GM18505 (cell line): ENCODE results near the gene KLHL26.

ENCODE experiments used
- ATAC-seq: cut with Tn5 transposase; IDR thresholded peaks from one replicate; pipeline ENCODE4 v1.9.1; 2021; ENCODE audit not compliant: unreplicated experiment
- POLR2A ChIP-seq: IDR thresholded peaks from 4 replicates; pipeline ENCODE4 v1.6.1; 2011; ENCODE audit warnings: borderline replicate concordance; ENCODE audit not compliant: insufficient read depth, insufficient read length; ENCODE audit errors: extremely low read depth

Gene KLHL26

GRCh38 chr19:18637673-18638630 lies 1.1 kb downstream of the KLHL26 start:
- TF ChIP-seq POLR2A = no peak
- no peak for ATAC-seq

GRCh38 chr19:18639706-18640243 lies 2.9 kb downstream of the KLHL26 start:
- ATAC-seq = no peak
- TF ChIP-seq POLR2A = no peak

GRCh38 chr19:18644196-18645034 lies 7.6 kb downstream of the KLHL26 start:
- ATAC-seq = no peak

GRCh38 chr19:18645035-18645511 lies 8.2 kb downstream of the KLHL26 start:
- TF ChIP-seq POLR2A = no peak
- no peak for ATAC-seq

More at GRCh38 chr19:18644196-18645034, 7.6 kb downstream of the KLHL26 start:
- no peak for TF ChIP-seq POLR2A

- no peak for ATAC-seq
Observed at GRCh38 chr19:18646535-18647370, 9.9 kb downstream of the KLHL26 start.

GRCh38 chr19:18647371-18647767 lies 10.5 kb downstream of the KLHL26 start:
- TF ChIP-seq POLR2A = no peak
- no peak for ATAC-seq

More at GRCh38 chr19:18646535-18647370, 9.9 kb downstream of the KLHL26 start:
- no peak for TF ChIP-seq POLR2A

- ATAC-seq = no peak
- TF ChIP-seq POLR2A = no peak
Observed at GRCh38 chr19:18647807-18648206, 11.0 kb downstream of the KLHL26 start.

GRCh38 chr19:18648973-18649315 lies 12.1 kb downstream of the KLHL26 start:
- TF ChIP-seq POLR2A = no peak
- ATAC-seq = no peak

GRCh38 chr19:18649371-18650020 lies 12.7 kb downstream of the KLHL26 start:
- no peak for TF ChIP-seq POLR2A
- no peak for ATAC-seq

- no peak for ATAC-seq
- no peak for TF ChIP-seq POLR2A
Observed at GRCh38 chr19:18650021-18650390, 13.2 kb downstream of the KLHL26 start.

- ATAC-seq = no peak
- TF ChIP-seq POLR2A = no peak
Observed at GRCh38 chr19:18650468-18651041, 13.7 kb downstream of the KLHL26 start.

- ATAC-seq = no peak
- no peak for TF ChIP-seq POLR2A
Observed at GRCh38 chr19:18651300-18651699, 14.5 kb downstream of the KLHL26 start.
